Measurements from ENCODE around the gene CTSW. TPM values are rescaled to one million over a fixed set of nuclear protein-coding genes. Genes with fewer than 3 reads are reported as not detected.
"Not testable (repeated sequence)": the region's sequence is repeated elsewhere in the genome, so short reads cannot be mapped to it uniquely, and the experiment has no call there.

Gene CTSW, protein sequence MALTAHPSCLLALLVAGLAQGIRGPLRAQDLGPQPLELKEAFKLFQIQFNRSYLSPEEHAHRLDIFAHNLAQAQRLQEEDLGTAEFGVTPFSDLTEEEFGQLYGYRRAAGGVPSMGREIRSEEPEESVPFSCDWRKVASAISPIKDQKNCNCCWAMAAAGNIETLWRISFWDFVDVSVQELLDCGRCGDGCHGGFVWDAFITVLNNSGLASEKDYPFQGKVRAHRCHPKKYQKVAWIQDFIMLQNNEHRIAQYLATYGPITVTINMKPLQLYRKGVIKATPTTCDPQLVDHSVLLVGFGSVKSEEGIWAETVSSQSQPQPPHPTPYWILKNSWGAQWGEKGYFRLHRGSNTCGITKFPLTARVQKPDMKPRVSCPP
- total RNA-seq (1 to 10 TPM in 2 of 10 donors, under 1 TPM in 7, not detected in 1; 0.20 to 7.9 (median 0.55) TPM), polyA plus RNA-seq (under 1 TPM; 0.17 to 0.88 TPM)
- long read RNA-seq, donor 1, partial matches to known transcripts: 0 of 1 reads
- long read RNA-seq, donor 1, other reads (novel, unspliced or antisense): 1 of 1 reads
- long read RNA-seq, donor 2: 0 reads
- long read RNA-seq, donor 3, partial matches to known transcripts: 0 of 7 reads
- long read RNA-seq, donor 3, other reads (novel, unspliced or antisense): 7 of 7 reads

- Histone ChIP-seq H3K4me1 (peaks cover 0 to 11% (median 4%) of the 10 kb centered on the region in 9 donors), H3K4me3 (peak within 1 kb of the TSS in 1 of 10 donors; percentile 39), H3K27me3 (no peaks in the 10 kb centered on the region), H3K9me3 (no peaks in the 10 kb centered on the region), H3K36me3 (peaks cover 0 to 30% (median 17%) of the 10 kb centered on the region in 9 donors), H3K27ac (peak within 1 kb of the TSS in 1 of 10 donors; percentile 59)
- WGBS, 2 donors: 53 to 64% methylated on average over 7 of the region's 7 CpGs
- intact Hi-C loops (cut with DNase I): loop anchor here in 4 of 10 donors (5.0 to 10.0 kb wide), 3 partner anchors 103 to 165 kb away; partner anchors contain the start of gene KAT5 (in 1 of the 4)
- ATAC-seq: no peak
- TF ChIP-seq, protein P1, sequence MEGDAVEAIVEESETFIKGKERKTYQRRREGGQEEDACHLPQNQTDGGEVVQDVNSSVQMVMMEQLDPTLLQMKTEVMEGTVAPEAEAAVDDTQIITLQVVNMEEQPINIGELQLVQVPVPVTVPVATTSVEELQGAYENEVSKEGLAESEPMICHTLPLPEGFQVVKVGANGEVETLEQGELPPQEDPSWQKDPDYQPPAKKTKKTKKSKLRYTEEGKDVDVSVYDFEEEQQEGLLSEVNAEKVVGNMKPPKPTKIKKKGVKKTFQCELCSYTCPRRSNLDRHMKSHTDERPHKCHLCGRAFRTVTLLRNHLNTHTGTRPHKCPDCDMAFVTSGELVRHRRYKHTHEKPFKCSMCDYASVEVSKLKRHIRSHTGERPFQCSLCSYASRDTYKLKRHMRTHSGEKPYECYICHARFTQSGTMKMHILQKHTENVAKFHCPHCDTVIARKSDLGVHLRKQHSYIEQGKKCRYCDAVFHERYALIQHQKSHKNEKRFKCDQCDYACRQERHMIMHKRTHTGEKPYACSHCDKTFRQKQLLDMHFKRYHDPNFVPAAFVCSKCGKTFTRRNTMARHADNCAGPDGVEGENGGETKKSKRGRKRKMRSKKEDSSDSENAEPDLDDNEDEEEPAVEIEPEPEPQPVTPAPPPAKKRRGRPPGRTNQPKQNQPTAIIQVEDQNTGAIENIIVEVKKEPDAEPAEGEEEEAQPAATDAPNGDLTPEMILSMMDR (IDR thresholded peaks at IDR 0.05): no peak
- no peak for DNase-seq
Measured at GRCh38 chr11:65879617-65880016, at the start of gene CTSW. TSS of gene CTSW (plus strand) at chr11:65879837. CDS start at chr11:65879855, 18 bp downstream.

GRCh38 chr11:65832231-65832630 is 47.4 kb upstream of the CTSW start:
- not testable (repeated sequence) for H3K27ac ChIP-seq, H3K9me3 ChIP-seq, H3K4me3 ChIP-seq, DNase-seq, ATAC-seq, H3K27me3 ChIP-seq, H3K36me3 ChIP-seq
- intact Hi-C loops (cut with DNase I): loop anchor here in 1 of 10 donors (10.0 kb wide), 1 partner anchor 197 kb away; the partner anchor contains the start of gene SIPA1
- H3K4me1 ChIP-seq: peaks cover 0 to 18% (median 6%) of the 10 kb centered on the region in 9 donors

GRCh38 chr11:65833297-65834030 is 46.2 kb upstream of the CTSW start, which contains the start of gene SNX32:
TSS of gene SNX32 (plus strand) at chr11:65833963. CDS start at chr11:65834066, 103 bp downstream.
- Histone ChIP-seq H3K27me3 (peaks cover 0 to 10% (median 0%) of the 10 kb centered on the region in 7 donors), H3K4me1 (peaks cover 0 to 18% (median 6%) of the 10 kb centered on the region in 9 donors), H3K9me3 (no peaks in the 10 kb centered on the region), H3K27ac (peak within 1 kb of the TSS in 3 of 10 donors; percentile 26 to 75 (median 52)), H3K36me3 (no peaks in the 10 kb centered on the region), H3K4me3 (peak within 1 kb of the TSS; percentile 40 to 70 (median 58))
- intact Hi-C loops (cut with DNase I): loop anchor here in 1 of 10 donors (10.0 kb wide), 1 partner anchor 199 kb away; the partner anchor contains the start of gene SIPA1
- WGBS, 2 donors: 0 to 1% methylated on average over 55 to 63 of the region's 63 CpGs
- TF ChIP-seq, protein P1 (IDR thresholded peaks at IDR 0.05): no peak
- ATAC-seq: peak; percentile 99 to 100 (median 100)
- peak; percentile 95 to 96 for DNase-seq

GRCh38 chr11:65834202-65834601 is 45.4 kb upstream of the CTSW start:
- DNase-seq: no peak
- peak in 3 of 8 donors; percentile 4 to 23 (median 15) for ATAC-seq
- Histone ChIP-seq H3K36me3 (no peaks in the 10 kb centered on the region), H3K27ac (no peak overlapping the region), H3K4me1 (peaks cover 0 to 18% (median 6%) of the 10 kb centered on the region in 9 donors), H3K9me3 (no peaks in the 10 kb centered on the region), H3K4me3 (peak overlapping the region; percentile 40 to 70 (median 58)), H3K27me3 (peaks cover 0 to 10% (median 0%) of the 10 kb centered on the region in 7 donors)
- TF ChIP-seq, protein P1 (IDR thresholded peaks at IDR 0.05): no peak
- intact Hi-C loops (cut with DNase I): loop anchor here in 1 of 10 donors (10.0 kb wide), 1 partner anchor 199 kb away; the partner anchor contains the start of gene SIPA1
- 38 to 60% methylated on average over 6 of the region's 6 CpGs for WGBS, 2 donors
